Lower leg skin (tissue), 4 donors: ENCODE results near the gene PDE1A. TPM values are rescaled to one million over a fixed set of nuclear protein-coding genes. Genes with fewer than 3 reads are reported as not detected.

Experiments used
- DNase-seq, 2 donors: peaks; one replicate each; pipeline ENCODE4 v3.0.0-alpha.2; 2019; ENCODE audit warnings: low spot score in 2 of 2
- H3K4me3 ChIP-seq: fragments of 200-600 bp; sonication (generic); 2 replicates; pipeline ENCODE4 v1.5.1; 2017; ENCODE audit warnings: mild to moderate bottlenecking, low read depth; ENCODE audit not compliant: poor library complexity, severe bottlenecking
- POLR2A ChIP-seq, 2 donors: fragments of 450-650 bp; IDR thresholded peaks; one replicate each; pipeline ENCODE4 v1.6.1; 2016 to 2017; ENCODE audit warnings: antibody characterized with exemption in 2 of 2, mild to moderate bottlenecking in 1 of 2, moderate library complexity in 1 of 2
- WGBS, 2 donors: methylation state at CpG; one replicate each; pipeline ENCODE4 v1.1.5; 2018; 5-methylcytosine and 5-hydroxymethylcytosine counted together
- intact Hi-C: fragments of 100-400 bp; cut with DNase I; formaldehyde crosslinking; loops from one replicate; pipeline ENCODE4 v1.15.0; 2023; ENCODE audit warnings: low total_unique reads
- total RNA-seq, 4 donors: library from RNA; depleted of rRNA; stranded (reverse); fragments of >200 nt; gene quantifications; one replicate each; pipeline ENCODE4 v1.1.0, GENCODE V29; 2016
- TF ChIP-seq, protein P1 (sequence below), 3 donors: fragments of 450-650 bp; IDR thresholded peaks; one replicate each; pipeline ENCODE4 v1.5.1; 2016; ENCODE audit warnings: antibody characterized with exemption in 3 of 3, mild to moderate bottlenecking in 3 of 3, moderate library complexity in 2 of 3

Gene PDE1A
- total RNA-seq = 1 to 10 TPM in 3 of 4 donors, under 1 TPM in 1; 0.11 to 4.3 (median 2.2) TPM

DNA sequence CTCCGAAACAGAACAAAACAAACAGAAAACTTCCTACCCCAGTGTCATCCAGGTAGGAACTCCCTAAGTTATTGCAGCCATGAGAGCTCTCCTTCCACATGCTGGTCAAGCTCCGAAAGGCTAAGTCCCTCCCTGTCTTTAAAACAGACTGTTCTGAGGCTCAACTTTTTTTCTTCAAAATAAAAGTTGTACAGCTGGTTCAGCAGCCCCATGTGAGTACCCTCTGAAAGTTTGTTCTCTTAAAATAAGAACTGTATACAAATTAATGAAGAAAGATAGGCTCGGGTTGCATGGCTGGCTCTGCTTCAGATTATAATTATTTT lies at the start of gene PDE1A:
Gene PDE1A (minus strand): TSS at position 119 of the 323 bp plus-strand sequence.
- no peak for DNase-seq
- WGBS, 2 donors = 31 to 33% methylated on average over 3 of the region's 3 CpGs
- TF ChIP-seq, protein P1, sequence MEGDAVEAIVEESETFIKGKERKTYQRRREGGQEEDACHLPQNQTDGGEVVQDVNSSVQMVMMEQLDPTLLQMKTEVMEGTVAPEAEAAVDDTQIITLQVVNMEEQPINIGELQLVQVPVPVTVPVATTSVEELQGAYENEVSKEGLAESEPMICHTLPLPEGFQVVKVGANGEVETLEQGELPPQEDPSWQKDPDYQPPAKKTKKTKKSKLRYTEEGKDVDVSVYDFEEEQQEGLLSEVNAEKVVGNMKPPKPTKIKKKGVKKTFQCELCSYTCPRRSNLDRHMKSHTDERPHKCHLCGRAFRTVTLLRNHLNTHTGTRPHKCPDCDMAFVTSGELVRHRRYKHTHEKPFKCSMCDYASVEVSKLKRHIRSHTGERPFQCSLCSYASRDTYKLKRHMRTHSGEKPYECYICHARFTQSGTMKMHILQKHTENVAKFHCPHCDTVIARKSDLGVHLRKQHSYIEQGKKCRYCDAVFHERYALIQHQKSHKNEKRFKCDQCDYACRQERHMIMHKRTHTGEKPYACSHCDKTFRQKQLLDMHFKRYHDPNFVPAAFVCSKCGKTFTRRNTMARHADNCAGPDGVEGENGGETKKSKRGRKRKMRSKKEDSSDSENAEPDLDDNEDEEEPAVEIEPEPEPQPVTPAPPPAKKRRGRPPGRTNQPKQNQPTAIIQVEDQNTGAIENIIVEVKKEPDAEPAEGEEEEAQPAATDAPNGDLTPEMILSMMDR (IDR thresholded peaks at IDR 0.05) = no peak
- TF ChIP-seq POLR2A (IDR thresholded peaks at IDR 0.05) = no peak
- intact Hi-C loops = no loop called here
- H3K4me3 ChIP-seq = no peak within 1 kb of the TSS

DNA sequence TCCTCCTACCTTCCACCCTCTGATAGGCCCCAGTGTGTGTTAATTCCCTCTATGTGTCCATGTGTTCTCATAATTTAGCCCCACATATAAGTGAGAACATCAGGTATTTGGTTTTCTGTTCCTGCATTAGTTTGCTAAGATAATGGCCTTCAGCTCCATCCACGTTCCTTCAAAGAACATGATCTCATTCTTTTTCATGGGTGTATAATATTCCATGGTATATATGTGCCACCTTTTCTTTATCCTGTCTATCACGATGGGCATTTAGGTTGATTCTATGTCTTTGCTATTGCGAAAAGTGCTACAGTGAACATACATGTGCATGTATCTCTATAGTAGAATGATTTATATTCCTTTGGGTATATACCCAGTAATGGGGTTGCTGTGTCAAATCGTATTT lies 46.8 kb upstream of the PDE1A start:
- intact Hi-C loops = no loop called here
- no peak for DNase-seq
- H3K4me3 ChIP-seq = no peak overlapping the region
- no peak for TF ChIP-seq POLR2A (IDR thresholded peaks at IDR 0.05)
- TF ChIP-seq, protein P1 (IDR thresholded peaks at IDR 0.05) = no peak
- WGBS, 2 donors = 86 to 91% methylated on average over 4 of the region's 4 CpGs

DNA sequence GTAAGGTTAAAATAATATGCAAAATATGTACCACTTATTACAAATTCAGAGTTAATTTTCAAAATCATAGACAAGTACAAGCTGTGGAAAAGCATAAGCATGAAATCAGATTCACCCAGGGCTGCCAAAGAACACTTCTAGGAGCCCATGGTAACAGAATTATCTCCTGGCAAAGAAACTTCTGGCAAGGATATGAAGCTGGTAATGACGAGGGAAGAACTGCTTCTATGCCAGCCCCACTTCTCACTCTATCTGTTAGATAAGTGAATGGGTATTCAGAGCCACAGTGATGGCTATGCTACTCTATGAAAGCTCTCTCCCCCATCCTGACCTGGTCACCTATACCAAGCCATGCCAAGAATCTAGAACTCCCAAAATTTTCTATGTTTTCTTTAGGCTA lies 36.9 kb upstream of the PDE1A start:
- TF ChIP-seq, protein P1 (IDR thresholded peaks at IDR 0.05) = no peak
- TF ChIP-seq POLR2A (IDR thresholded peaks at IDR 0.05) = no peak
- 18 to 23% methylated on average over 1 of the region's 1 CpG for WGBS, 2 donors
- intact Hi-C loops = no loop called here
- DNase-seq = no peak
- H3K4me3 ChIP-seq = no peak overlapping the region

DNA sequence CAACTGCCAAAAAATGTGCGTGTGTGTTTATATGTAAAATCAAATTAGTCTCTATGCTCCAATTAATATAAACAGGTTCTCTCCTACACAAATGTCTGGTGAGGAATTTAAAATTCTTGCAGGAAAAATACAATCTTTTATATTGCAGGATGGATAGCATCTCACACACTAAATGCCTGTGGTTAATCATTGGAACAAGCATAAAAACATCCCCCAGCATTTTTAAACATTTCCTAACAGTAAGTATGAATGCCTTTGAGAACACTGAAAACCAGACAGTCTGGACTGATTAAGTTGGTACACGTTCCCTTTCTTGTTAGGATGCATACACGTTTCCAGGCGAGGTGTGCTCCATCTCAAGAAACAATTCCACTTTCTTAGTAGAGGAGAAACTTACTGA lies 29.9 kb upstream of the PDE1A start:
- 42 to 48% methylated on average over 4 of the region's 4 CpGs for WGBS, 2 donors
- intact Hi-C loops = no loop called here
- no peak for DNase-seq
- no peak overlapping the region for H3K4me3 ChIP-seq
- TF ChIP-seq, protein P1 (IDR thresholded peaks at IDR 0.05) = no peak
- TF ChIP-seq POLR2A (IDR thresholded peaks at IDR 0.05) = no peak

DNA sequence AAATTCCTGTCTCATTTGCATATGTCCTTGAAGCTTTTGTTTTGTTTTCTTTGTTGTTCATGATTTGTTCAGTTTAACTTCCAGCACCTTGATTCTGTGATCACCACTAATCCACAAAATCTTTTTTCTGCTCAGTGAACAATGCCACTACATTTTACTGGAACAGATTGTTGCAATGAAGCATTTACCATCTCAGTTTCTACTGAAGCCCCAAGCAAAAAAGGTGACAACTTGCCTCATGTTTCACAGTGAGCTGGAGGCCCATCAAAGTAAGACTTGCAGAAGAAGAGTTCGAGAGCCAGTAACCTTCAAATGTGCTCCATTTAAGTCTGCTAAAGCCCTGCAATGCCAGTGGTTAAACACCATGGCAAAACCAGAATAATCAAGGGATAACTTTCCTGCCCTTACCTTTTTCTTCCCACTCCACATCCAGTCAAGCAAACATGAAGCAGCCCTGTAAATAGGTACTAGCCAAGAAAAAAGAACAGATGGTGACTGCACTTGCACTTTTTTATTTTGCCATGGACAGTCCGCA lies 25.7 kb upstream of the PDE1A start:
- H3K4me3 ChIP-seq = no peak overlapping the region
- no peak for TF ChIP-seq POLR2A (IDR thresholded peaks at IDR 0.05)
- TF ChIP-seq, protein P1 (IDR thresholded peaks at IDR 0.05) = no peak
- DNase-seq = no peak
- 91% methylated on average over 2 of the region's 2 CpGs for WGBS, 2 donors
- intact Hi-C loops = no loop called here

DNA sequence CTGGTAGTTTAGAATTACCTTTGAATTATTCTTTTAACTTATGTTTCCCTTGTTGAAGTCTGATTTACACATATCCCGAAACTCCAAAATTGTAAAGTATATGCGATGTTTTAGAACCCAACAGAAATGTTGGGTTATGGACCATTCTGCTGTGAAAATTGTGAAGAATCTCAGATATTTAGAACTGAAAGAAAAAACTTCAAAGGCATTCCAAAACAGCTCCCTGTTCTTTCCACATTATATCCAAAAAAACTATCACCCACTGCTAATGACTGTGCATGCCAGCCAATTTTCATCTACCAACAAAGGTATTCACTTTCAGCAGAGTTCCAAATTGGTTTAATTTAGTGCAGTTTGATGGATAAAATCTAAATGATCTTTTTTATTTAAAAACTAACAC lies 21.5 kb upstream of the PDE1A start:
- TF ChIP-seq POLR2A (IDR thresholded peaks at IDR 0.05) = no peak
- TF ChIP-seq, protein P1 (IDR thresholded peaks at IDR 0.05) = no peak
- intact Hi-C loops = no loop called here
- 91 to 96% methylated on average over 2 of the region's 2 CpGs for WGBS, 2 donors

More for the DNA sequence above, 21.5 kb upstream of the PDE1A start:
- no peak overlapping the region for H3K4me3 ChIP-seq
- DNase-seq = no peak
